Mononuclear cell (primary cell): ENCODE results near the gene POLK. TPM values are rescaled to one million over a fixed set of nuclear protein-coding genes. Genes with fewer than 3 reads are reported as not detected.

Experiments
- total RNA-seq: library from RNA; depleted of rRNA; stranded (reverse); fragments of >200 nt; gene quantifications from one replicate; pipeline ENCODE4 v1.2.3, GENCODE V29; 2012

Gene POLK
- total RNA-seq, 1 donor, result 25.7 TPM

Other genes starting within 250 kb of the POLK start
- gene HMGCR, start 174.7 kb upstream of the POLK start, total RNA-seq, result 29.0 TPM
- 53.0 TPM for gene CERT1, start 262 bp upstream of the POLK start, total RNA-seq
- 0.52 TPM for gene ANKDD1B, start 99.6 kb downstream of the POLK start, total RNA-seq
- 16.0 TPM for gene POC5, start 205.5 kb downstream of the POLK start, total RNA-seq